Activated naive CD8-positive, alpha-beta T cell treated with anti-CD3 and anti-CD28 coated beads, Interleukin-2, amount 10 ng/mL, durations not matched to agents 7 days and 5 days (primary cell): Measurements from ENCODE around the gene PCNX4. TPM values are rescaled to one million over a fixed set of nuclear protein-coding genes. Genes with fewer than 3 reads are reported as not detected.

ENCODE experiments used
- ATAC-seq: fragments of 150-1000 bp; cut with Tn5 transposase; one replicate; pipeline ENCODE4 v1.10.0; 2021; ENCODE audit warnings: low read depth, moderate library complexity
- POLR2A ChIA-PET: fragments of 350-600 bp; sonication (Branson Sonifier 250); formaldehyde crosslinking; loops from one replicate; lab custom pipeline; 2021; ENCODE audit warnings: antibody characterized with exemption; lab: Charles Lee
- DNase-seq: peaks from one replicate; pipeline ENCODE4 v3.0.0; 2021
- H3K27ac Mint-ChIP-seq: one replicate; pipeline ENCODE4 v1.8.0; 2022; ENCODE audit warnings: mild to moderate bottlenecking, mixed read lengths
- H3K27me3 Mint-ChIP-seq: one replicate; pipeline ENCODE4 v1.8.0; 2022; ENCODE audit warnings: mild to moderate bottlenecking, moderate library complexity, mixed read lengths
- H3K36me3 Mint-ChIP-seq: one replicate; pipeline ENCODE4 v1.8.0; 2021; ENCODE audit warnings: mild to moderate bottlenecking, mixed read lengths
- H3K4me1 Mint-ChIP-seq: one replicate; pipeline ENCODE4 v1.8.0; 2021; ENCODE audit warnings: mixed read lengths
- H3K4me3 Mint-ChIP-seq: one replicate; pipeline ENCODE4 v1.8.0; 2022; ENCODE audit warnings: mild to moderate bottlenecking, moderate library complexity, mixed read lengths
- H3K9me3 Mint-ChIP-seq: one replicate; pipeline ENCODE4 v1.8.0; 2021; ENCODE audit warnings: mixed read lengths
- total RNA-seq, 2 experiments: library from RNA; stranded (reverse); gene quantifications; one replicate each; pipeline ENCODE4 v1.2.3, GENCODE V29; 2021

Gene PCNX4
- total RNA-seq, 2 experiments from 2014 or later = 34.4 to 35.5 TPM

- DNase-seq (no peak), ATAC-seq (peak; percentile 10)
- peaks cover 14% of the 10 kb centered on the region for H3K36me3 Mint-ChIP-seq
- H3K9me3 Mint-ChIP-seq = no peaks in the 10 kb centered on the region
- POLR2A ChIA-PET = interaction anchor here (1.4 to 5.7 kb wide), 7 partner anchors 13 to 201 kb away, joined by 4 to 37 read pairs (median 13); partner anchors contain the start of genes PCNX4 and PPM1A
- H3K4me1 Mint-ChIP-seq = peaks cover 29% of the 10 kb centered on the region
- H3K27me3 Mint-ChIP-seq = peaks cover 3% of the 10 kb centered on the region
- peak overlapping the region; percentile 69 for H3K4me3 Mint-ChIP-seq
- H3K27ac Mint-ChIP-seq = peak overlapping the region; percentile 81
Measured at GRCh38 chr14:60165547-60165876, 73.8 kb downstream of the PCNX4 start.

GRCh38 chr14:60166142-60166541 is 74.4 kb downstream of the PCNX4 start:
- peak overlapping the region; percentile 69 for H3K4me3 Mint-ChIP-seq
- H3K27ac Mint-ChIP-seq = peak overlapping the region; percentile 81
- H3K4me1 Mint-ChIP-seq = peaks cover 33% of the 10 kb centered on the region
- no peaks in the 10 kb centered on the region for H3K9me3 Mint-ChIP-seq
- POLR2A ChIA-PET = interaction anchor here (1.4 to 5.7 kb wide), 7 partner anchors 13 to 201 kb away, joined by 4 to 37 read pairs (median 13); partner anchors contain the start of genes PCNX4 and PPM1A
- no peak for ATAC-seq
- H3K36me3 Mint-ChIP-seq = peaks cover 14% of the 10 kb centered on the region
- peaks cover 3% of the 10 kb centered on the region for H3K27me3 Mint-ChIP-seq
- no peak for DNase-seq

- peaks cover 19% of the 10 kb centered on the region for H3K4me1 Mint-ChIP-seq
- no peak for ATAC-seq
- no peaks in the 10 kb centered on the region for H3K36me3 Mint-ChIP-seq
- H3K9me3 Mint-ChIP-seq = no peaks in the 10 kb centered on the region
- DNase-seq = no peak
- POLR2A ChIA-PET = interaction anchor here (1.3 kb wide), 1 partner anchor 79 kb away, joined by 3 read pairs; the partner anchor contains the start of gene PPM1A
- no peak overlapping the region for H3K27ac Mint-ChIP-seq
- H3K4me3 Mint-ChIP-seq = no peak overlapping the region
- H3K27me3 Mint-ChIP-seq = peaks cover 3% of the 10 kb centered on the region
Measured at GRCh38 chr14:60169722-60170121, 78.0 kb downstream of the PCNX4 start.

- Mint-ChIP-seq H3K36me3 (no peaks in the 10 kb centered on the region), H3K4me1 (peaks cover 14% of the 10 kb centered on the region), H3K4me3 (no peak overlapping the region), H3K9me3 (no peaks in the 10 kb centered on the region), H3K27ac (no peak overlapping the region), H3K27me3 (peaks cover 3% of the 10 kb centered on the region)
- ATAC-seq = no peak
- no peak for DNase-seq
- POLR2A ChIA-PET = interaction anchor here (1.3 kb wide), 1 partner anchor 78 kb away, joined by 3 read pairs; the partner anchor contains the start of gene PPM1A
Measured at GRCh38 chr14:60170948-60171347, 79.2 kb downstream of the PCNX4 start.

GRCh38 chr14:60171690-60172089 is 80.0 kb downstream of the PCNX4 start:
- POLR2A ChIA-PET = no interaction called here
- Mint-ChIP-seq H3K4me1 (peaks cover 12% of the 10 kb centered on the region), H3K9me3 (no peaks in the 10 kb centered on the region), H3K27me3 (peaks cover 3% of the 10 kb centered on the region), H3K36me3 (peaks cover 1% of the 10 kb centered on the region), H3K27ac (no peak overlapping the region), H3K4me3 (no peak overlapping the region)
- ATAC-seq (no peak), DNase-seq (no peak)

- POLR2A ChIA-PET = no interaction called here
- DNase-seq (no peak), ATAC-seq (no peak)
- Mint-ChIP-seq H3K4me1 (peaks cover 12% of the 10 kb centered on the region), H3K36me3 (peaks cover 1% of the 10 kb centered on the region), H3K27ac (no peak overlapping the region), H3K27me3 (peaks cover 2% of the 10 kb centered on the region), H3K4me3 (no peak overlapping the region), H3K9me3 (no peaks in the 10 kb centered on the region)
Measured at GRCh38 chr14:60174352-60175254, 82.9 kb downstream of the PCNX4 start.

- H3K4me1 Mint-ChIP-seq = peaks cover 9% of the 10 kb centered on the region
- H3K36me3 Mint-ChIP-seq = peaks cover 1% of the 10 kb centered on the region
- H3K27me3 Mint-ChIP-seq = no peaks in the 10 kb centered on the region
- POLR2A ChIA-PET = no interaction called here
- no peaks in the 10 kb centered on the region for H3K9me3 Mint-ChIP-seq
- no peak for ATAC-seq
- no peak overlapping the region for H3K4me3 Mint-ChIP-seq
- H3K27ac Mint-ChIP-seq = no peak overlapping the region
- DNase-seq = no peak
Measured at GRCh38 chr14:60175255-60175902, 83.7 kb downstream of the PCNX4 start.

- peaks cover 1% of the 10 kb centered on the region for H3K9me3 Mint-ChIP-seq
- POLR2A ChIA-PET = no interaction called here
- peaks cover 3% of the 10 kb centered on the region for H3K4me1 Mint-ChIP-seq
- no peak overlapping the region for H3K4me3 Mint-ChIP-seq
- no peaks in the 10 kb centered on the region for H3K27me3 Mint-ChIP-seq
- no peak for ATAC-seq
- H3K27ac Mint-ChIP-seq = no peak overlapping the region
- DNase-seq = no peak
- H3K36me3 Mint-ChIP-seq = peaks cover 1% of the 10 kb centered on the region
Measured at GRCh38 chr14:60178164-60178563, 86.4 kb downstream of the PCNX4 start.

- peaks cover 1% of the 10 kb centered on the region for H3K9me3 Mint-ChIP-seq
- no peak for DNase-seq
- H3K36me3 Mint-ChIP-seq = peaks cover 1% of the 10 kb centered on the region
- ATAC-seq = no peak
- no peak overlapping the region for H3K4me3 Mint-ChIP-seq
- H3K4me1 Mint-ChIP-seq = peaks cover 9% of the 10 kb centered on the region
- H3K27ac Mint-ChIP-seq = no peak overlapping the region
- POLR2A ChIA-PET = no interaction called here
- H3K27me3 Mint-ChIP-seq = no peaks in the 10 kb centered on the region
Measured at GRCh38 chr14:60178820-60179219, 87.1 kb downstream of the PCNX4 start.

GRCh38 chr14:60179431-60179869 is 87.7 kb downstream of the PCNX4 start:
- POLR2A ChIA-PET = no interaction called here
- Mint-ChIP-seq H3K27me3 (no peaks in the 10 kb centered on the region), H3K36me3 (peaks cover 1% of the 10 kb centered on the region), H3K27ac (no peak overlapping the region), H3K4me3 (no peak overlapping the region), H3K9me3 (peaks cover 1% of the 10 kb centered on the region), H3K4me1 (peaks cover 12% of the 10 kb centered on the region)
- ATAC-seq (no peak), DNase-seq (no peak)

GRCh38 chr14:60183138-60183537 is 91.4 kb downstream of the PCNX4 start:
- DNase-seq (no peak), ATAC-seq (no peak)
- Mint-ChIP-seq H3K4me1 (peaks cover 11% of the 10 kb centered on the region), H3K27ac (no peak overlapping the region), H3K27me3 (no peaks in the 10 kb centered on the region), H3K9me3 (peaks cover 1% of the 10 kb centered on the region), H3K36me3 (no peaks in the 10 kb centered on the region), H3K4me3 (no peak overlapping the region)
- POLR2A ChIA-PET = interaction anchor here (1.4 to 2.1 kb wide), 3 partner anchors 18 to 218 kb away, joined by 5 to 9 read pairs (median 8); partner anchors contain the start of genes DHRS7 and PPM1A

GRCh38 chr14:60183741-60184140 is 92.0 kb downstream of the PCNX4 start:
- POLR2A ChIA-PET = interaction anchor here (1.4 to 2.1 kb wide), 3 partner anchors 19 to 219 kb away, joined by 5 to 9 read pairs (median 8); partner anchors contain the start of genes DHRS7 and PPM1A
- peaks cover 11% of the 10 kb centered on the region for H3K4me1 Mint-ChIP-seq
- no peaks in the 10 kb centered on the region for H3K36me3 Mint-ChIP-seq
- H3K27me3 Mint-ChIP-seq = no peaks in the 10 kb centered on the region
- peak overlapping the region; percentile 84 for H3K27ac Mint-ChIP-seq
- DNase-seq (no peak), ATAC-seq (peak; percentile 33)
- peak overlapping the region; percentile 79 for H3K4me3 Mint-ChIP-seq
- H3K9me3 Mint-ChIP-seq = peaks cover 1% of the 10 kb centered on the region
